GM12872 (cell line): ENCODE results near the gene ANAPC2.

ENCODE experiments used
- TF ChIP-seq, protein P1 (sequence below): IDR thresholded peaks from 3 replicates; pipeline ENCODE4 v1.5.1; 2011; ENCODE audit warnings: low read depth, mild to moderate bottlenecking, low read length, moderate library complexity; ENCODE audit not compliant: insufficient read depth

ANAPC2 gene

GRCh38 chr9:137219757-137220316 is 31.5 kb upstream of the ANAPC2 start:
- TF ChIP-seq, protein P1, sequence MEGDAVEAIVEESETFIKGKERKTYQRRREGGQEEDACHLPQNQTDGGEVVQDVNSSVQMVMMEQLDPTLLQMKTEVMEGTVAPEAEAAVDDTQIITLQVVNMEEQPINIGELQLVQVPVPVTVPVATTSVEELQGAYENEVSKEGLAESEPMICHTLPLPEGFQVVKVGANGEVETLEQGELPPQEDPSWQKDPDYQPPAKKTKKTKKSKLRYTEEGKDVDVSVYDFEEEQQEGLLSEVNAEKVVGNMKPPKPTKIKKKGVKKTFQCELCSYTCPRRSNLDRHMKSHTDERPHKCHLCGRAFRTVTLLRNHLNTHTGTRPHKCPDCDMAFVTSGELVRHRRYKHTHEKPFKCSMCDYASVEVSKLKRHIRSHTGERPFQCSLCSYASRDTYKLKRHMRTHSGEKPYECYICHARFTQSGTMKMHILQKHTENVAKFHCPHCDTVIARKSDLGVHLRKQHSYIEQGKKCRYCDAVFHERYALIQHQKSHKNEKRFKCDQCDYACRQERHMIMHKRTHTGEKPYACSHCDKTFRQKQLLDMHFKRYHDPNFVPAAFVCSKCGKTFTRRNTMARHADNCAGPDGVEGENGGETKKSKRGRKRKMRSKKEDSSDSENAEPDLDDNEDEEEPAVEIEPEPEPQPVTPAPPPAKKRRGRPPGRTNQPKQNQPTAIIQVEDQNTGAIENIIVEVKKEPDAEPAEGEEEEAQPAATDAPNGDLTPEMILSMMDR: no peak

DNA sequence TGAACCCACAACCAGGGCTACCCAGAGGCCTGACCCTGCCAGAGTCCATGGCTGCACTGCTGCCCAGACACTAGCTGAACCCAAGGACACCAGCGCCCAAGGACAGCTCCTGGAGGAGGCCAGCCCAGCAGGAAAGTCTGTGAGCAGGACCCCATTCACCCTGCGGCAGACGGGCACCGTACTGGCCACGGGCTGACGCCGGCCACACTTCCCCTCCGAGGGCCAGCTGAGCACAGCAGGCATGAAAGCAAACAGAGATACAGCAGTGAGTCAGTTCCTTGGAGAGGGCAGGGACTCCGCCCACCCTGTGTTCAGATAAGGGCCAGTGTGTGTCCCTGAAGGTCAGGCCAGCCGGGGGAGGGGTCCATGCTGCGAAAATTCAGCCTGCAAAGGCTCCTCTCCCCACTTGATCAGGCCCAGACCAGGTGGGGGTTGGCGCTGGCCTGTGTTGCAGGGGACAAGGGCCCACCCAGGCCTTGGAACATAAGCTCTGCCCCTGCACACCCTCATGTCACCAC is 30.5 kb upstream of the ANAPC2 start:
- TF ChIP-seq, protein P1: no peak

DNA sequence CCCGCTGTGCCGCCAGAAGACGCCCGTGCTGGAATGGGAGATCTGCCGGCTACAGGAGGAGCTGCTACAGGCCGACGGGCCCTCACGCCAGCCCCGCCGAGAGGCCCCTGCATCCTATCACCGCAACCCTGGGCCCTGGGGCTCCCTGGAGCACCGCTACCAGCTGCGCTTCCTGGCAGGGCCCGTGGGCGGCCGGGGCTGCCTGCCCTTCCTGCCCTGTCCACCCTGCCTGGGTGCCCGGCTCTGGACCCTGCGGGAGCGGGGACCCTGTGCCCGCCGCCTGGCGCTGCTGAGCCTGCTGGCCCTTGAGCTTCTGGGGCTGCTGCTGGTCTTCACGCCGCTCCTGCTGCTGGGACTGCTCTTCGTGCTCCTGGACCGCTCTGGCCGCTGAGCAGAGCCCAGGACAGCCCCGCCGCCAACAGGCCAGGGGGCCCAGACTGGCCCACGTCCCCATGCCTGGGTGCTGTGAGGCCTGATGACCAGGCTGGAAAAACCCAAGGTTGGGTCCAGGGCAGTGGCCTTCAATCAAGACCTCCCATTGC is 29.9 kb upstream of the ANAPC2 start:
- TF ChIP-seq, protein P1: no peak

DNA sequence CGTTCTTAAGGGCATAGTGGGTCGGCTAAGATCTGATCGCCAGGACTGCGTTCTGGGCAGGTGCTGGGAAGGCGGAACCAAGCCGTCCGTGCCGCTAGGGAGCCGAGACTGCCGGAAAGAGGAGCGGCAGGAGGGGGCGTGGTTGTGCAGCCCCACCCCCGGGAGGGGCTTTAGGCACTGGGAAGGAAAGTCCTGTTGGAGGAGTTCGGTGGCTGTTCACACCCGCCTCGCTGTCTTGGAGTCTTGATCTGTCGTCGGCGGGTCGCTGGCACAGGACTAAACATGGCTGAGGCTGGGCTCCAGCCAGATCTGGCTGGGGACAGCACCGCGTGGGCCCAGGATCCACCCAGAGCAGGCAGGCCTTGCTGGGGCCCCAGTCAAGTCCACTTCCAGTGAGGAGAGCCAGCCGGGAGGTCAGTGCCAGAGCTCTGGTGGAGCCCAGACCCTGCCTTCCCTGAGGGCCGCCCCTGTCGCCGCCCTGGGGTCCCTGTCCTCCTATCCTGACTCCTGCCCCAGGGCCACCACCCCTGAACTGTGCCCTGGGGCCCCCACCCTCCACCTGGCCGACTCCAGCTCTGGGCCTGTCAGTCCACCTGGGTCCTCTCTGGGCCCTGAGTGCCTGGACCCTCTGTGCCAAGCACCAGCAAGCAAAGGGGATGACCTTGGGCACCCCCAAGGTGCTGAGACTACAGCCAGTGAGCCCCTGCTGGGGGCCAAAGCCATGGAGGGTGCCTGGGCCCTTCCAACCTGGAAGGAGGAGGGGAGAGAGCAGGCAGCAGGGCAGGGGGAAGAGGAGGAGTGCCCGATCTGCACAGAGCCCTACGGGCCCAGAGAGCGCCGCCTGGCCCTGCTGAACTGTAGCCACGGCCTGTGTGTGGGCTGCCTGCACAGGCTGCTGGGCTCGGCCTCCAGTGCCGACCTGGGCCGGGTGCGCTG is 29.2 kb upstream of the ANAPC2 start:
- TF ChIP-seq, protein P1: no peak

GRCh38 chr9:137216188-137216965 is 28.0 kb upstream of the ANAPC2 start:
- TF ChIP-seq, protein P1: no peak

- TF ChIP-seq, protein P1: no peak
Observed at GRCh38 chr9:137215196-137215986, 27.0 kb upstream of the ANAPC2 start.
